NCI-H2196 treated with DMSO at 0.1 percent for 48 hours (cell line): ENCODE data around the gene IFI35.

ENCODE experiments used
- DNase-seq: peaks from one replicate; lab custom pipeline; 2025; ENCODE audit not compliant: unreplicated experiment; lab: John Stamatoyannopoulos, UW

The IFI35 gene

DNA sequence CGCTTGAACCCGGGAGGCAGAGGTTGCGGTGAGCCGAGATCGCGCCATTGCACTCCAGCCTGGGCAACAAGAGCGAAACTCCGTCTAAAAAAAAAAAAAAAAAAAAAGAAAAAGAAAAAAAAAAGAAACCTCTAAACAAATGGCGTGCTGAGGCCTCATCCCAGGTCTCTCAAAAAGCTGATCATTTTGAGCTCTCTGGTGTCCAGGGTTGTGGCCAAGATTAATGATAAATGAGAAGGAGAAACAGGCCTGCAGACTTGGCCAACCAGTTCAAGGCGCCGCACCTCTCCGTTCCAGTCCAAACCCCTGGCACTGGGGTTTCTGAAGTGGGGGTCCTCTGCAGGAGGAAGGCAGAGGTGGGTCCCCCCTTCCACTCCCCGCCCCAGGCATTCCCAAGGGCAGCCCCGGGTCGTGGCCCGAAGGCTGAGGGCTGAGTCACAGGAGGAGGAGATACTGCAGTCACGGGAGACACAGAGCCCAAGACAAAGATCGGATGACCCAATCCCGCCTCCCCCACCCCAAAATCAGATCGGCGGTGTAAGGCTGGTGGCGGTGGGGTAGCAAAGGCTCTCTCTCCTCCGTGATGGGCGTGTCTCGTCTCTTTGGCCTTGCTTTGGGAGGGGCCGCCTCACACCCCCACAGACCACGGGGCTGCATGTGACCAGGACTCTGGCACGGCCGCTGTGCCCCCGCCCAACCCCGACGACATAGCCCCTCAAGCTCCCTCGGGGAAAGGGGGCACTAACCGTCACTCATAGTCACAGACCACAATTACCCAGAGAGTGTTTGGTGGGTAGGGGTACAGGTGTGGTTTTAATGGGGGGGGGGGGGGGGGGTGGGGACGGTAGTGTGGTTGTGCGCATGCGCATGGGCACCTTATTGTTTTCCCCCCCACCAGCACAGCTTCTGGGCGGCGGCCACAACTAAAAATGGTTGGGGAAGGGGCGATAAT, 14.5 kb downstream of the IFI35 start:
- peak; percentile 36 for DNase-seq

DNA sequence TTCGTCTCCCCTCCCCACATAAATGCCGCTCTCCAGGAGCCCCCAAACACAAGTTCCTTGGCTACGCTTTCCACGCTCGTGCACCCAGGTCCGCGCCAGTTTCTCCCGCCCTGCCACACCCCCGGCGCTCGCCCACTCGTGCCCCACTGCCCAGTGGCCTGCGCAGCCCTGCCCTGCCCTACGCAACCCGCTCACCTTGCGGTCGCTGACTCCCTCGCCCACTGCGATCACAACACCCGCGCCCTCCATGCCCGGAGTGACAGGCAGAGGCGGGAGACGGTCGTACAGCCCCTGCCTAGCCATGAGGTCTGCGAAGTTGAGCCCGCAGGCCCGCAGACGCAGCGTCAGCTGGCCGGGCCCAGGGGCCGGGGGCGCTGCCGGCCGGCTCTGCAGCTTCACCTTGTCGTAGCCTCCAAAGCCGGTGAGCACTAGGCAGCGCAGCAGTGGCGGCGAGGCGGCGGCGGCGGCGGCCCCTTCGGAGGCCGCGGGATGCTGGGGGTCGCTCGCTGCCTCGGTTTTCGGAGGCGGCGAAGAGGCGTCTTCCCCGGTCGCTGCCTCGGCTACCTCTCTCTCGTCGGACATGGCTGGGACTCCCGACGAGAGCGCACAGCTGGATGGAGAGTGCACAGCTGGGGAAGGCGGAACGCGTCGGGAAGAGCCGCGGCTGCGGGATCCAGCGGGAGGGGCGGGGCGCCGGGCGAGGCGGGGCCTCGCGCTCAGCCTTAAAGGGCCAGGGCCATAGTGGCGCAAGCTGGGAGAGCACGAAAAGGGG, 15.3 kb downstream of the IFI35 start, which contains the start of gene VAT1:
Gene VAT1 (minus strand): TSS at position 645 of the 772 bp plus-strand sequence. CDS start 63 bp downstream, at position 582.
- DNase-seq = no peak

GRCh38 chr17:43024407-43025289, 18.1 kb downstream of the IFI35 start, which contains the start of gene RND2:
RND2 (plus strand) TSS chr17:43025231; CDS start chr17:43025348, 117 bp downstream.
- peak; percentile 70 for DNase-seq

DNA sequence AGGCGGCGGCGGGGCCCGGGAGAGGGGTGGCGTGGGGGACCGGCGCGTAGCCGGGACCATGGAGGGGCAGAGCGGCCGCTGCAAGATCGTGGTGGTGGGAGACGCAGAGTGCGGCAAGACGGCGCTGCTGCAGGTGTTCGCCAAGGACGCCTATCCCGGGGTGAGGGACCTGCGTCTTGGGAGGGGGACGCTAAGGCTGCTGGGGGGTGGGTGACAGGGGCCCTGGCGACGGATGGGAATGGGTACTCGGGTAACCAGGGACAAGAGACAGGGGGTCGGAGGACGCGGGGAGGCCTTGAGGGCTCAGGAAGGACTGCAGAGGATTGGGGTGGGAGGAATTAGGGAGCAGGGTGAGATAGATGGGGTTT, 18.7 kb downstream of the IFI35 start:
- DNase-seq = no peak

DNA sequence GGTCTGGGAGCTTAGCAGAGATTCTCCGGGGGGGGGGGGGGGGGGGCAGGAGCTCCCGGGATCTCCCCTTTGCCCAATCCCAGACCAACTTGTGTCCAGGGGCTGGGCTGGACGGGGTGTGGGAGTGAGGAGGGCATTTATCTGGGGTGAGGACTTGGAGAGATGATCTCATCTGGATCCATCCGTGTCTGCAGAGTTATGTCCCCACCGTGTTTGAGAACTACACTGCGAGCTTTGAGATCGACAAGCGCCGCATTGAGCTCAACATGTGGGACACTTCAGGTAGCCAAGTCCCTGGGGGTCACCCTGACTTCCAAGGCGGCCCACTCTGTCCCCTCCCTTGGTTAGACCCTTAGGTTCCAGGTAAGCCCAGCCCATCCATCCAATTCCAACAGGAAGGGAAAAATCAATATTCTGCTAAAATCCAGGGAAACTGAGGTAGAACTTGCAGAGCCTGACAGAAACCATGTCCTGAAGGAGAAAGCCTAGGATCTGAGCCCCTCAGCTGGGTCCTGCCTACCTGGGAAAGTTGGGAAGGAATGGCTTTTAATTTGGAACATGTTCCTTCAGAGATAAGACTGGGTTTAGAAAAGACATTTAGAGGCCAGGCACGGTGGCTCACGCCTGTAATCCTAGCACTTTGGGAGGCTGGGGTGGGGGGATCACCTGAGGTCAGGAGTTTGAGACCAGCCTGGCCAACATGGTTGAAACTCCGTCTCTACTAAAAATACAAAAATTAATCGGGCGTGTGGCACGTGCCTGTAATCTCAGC, 19.4 kb downstream of the IFI35 start:
- no peak for DNase-seq

- DNase-seq = no peak
Observed at GRCh38 chr17:43026595-43026994, 20.0 kb downstream of the IFI35 start.

DNA sequence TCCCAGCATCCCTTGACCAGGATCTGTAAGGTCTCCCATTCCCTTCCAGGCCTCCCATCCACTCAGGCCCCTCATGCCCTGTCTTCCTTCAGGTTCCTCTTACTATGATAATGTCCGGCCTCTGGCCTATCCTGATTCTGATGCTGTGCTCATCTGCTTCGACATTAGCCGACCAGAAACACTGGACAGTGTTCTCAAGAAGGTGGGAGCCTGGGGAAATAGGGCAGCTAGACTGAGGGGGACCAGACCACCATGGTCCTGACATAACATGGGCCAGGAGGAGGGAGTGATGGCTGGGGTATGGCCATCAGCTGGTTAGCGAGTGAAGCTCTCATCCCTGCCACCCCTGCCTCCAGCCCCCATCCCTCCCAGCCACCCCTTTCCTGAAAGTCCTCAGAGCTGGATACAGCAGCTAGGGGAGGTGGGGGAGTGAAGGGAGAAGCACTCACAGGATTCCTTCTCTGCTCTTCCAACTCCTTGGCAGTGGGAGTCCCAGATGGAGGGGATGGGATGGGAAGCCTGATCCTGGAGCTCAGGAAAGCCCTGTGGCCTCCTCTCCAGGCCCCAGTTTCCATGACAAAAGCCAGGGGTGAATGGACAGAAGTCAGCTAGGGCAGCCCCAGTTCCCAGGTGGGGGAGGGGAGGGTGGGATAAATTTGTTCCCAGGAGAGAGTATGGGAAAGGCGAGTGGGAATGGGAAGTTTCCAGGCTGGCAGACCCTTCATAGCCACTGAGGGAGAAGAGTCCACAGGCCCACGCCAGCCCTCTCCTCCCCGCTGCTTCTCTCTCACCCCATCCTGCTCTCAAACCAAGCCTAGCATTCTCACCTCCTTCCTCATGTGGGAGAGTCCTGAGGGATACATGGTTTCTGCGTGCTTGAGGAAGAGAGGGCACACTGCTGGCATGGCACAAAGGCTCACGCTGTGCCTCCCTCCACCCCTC, 20.8 kb downstream of the IFI35 start:
- no peak for DNase-seq

GRCh38 chr17:43028221-43028861, 21.8 kb downstream of the IFI35 start:
- DNase-seq = no peak

- DNase-seq = no peak
Observed at GRCh38 chr17:43030137-43030767, 23.7 kb downstream of the IFI35 start.

DNA sequence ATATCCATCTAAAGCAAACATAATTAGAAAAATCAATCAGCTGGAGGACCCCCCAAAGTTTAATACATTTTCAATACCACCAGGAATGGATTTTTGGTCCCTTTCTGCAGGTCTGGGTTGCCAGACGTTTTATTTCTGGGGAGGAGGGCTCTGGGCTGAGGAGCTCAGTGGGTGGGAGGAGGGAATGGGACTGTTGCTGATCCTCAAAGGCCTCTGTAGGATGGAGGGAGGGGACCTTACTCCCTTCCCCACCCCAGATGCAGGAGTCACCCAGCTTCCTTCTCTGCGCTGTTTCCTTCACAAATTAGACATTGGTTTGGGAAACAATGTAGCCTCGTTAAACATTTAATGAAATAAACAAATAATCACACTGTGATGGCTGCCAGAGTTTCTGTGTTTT, 25.1 kb downstream of the IFI35 start:
- no peak for DNase-seq

- DNase-seq = no peak
Observed at GRCh38 chr17:43033948-43034881, 27.6 kb downstream of the IFI35 start.

DNA sequence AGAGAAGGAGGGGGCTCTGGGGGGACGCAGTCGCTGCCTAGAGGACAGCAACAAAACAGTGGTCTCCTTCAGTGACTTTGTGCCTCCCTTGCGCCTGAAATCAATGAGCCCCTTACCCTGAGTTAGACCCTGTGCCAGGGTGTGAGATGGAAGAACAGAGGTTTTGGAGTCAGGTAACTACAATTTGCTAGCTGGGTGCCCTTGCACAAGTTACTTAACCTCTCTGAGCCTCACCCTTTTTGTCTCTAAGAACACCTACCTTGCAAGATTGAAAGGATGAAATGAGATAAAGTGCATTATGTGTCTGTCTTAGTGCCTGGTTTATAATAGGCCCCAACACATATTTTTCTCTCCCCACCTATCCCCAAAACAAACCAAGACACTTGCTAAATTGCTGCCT, 28.3 kb downstream of the IFI35 start:
- no peak for DNase-seq

DNA sequence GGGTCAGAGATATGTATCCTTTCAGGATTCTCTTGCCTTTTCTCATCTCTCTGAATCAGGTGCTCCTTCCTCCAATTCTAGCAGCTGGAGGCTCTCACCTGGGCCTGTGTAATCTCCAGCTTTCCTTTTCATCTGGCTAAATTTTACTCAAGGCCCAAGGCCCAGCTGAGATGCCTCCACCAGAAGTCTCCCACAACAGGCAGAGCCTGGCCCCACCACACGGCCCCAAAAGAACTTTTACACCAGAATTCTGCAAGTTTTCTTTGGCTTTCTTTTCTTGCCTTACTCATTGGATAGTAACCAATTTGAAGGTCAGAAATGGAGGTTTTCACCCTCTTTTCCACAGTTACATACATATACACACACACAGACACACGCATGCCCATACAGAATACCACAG, 33.1 kb downstream of the IFI35 start:
- DNase-seq = no peak

DNA sequence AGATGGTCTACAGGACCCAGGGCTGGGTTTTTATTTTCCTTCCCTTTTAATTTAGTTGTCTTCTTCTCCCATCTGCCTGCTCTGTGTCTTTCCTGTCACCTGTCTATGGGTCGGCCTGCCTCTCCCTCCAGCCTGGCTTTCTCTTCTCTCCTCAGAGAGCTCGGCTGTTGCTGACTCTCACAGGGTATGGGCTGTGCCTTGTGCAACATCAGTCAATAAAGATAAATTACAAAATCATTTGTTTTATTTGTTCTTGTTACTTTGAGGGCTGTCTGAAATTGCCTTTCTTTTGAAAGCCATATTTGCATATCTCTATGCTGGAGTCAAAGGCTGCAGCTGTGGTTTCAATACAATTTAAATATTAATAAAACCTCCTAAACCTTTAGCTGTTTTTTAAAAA, 34.1 kb downstream of the IFI35 start:
- no peak for DNase-seq

DNA sequence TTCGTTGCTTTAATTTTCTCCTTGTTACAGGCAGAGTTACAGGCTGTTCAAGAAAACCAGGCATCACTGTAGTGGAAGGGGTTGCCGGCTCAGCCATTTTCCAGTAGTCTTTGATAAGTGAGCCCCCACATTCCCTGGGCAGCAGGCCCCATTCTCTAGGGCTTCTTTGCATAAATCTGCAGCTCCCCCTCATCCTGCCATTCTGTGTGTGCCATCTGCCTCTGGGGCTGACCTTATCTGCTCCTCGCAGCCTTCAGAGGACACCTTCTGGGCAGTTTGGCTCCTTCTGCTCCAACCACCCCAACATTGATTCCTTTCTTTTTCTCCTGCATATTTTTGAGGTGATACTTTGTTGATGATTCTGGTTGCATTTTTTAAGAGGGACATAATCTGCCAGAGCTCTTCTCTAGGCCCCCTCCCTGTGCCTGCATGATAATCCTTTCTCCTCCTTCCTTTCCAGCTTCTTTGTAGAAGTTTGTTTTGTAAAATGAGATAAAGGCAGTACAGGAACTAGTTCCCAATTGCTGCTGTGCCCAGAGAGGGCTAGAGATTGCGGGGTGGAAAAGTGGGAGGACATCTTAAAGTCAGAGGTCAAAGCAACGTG, 35.5 kb downstream of the IFI35 start:
- no peak for DNase-seq

DNA sequence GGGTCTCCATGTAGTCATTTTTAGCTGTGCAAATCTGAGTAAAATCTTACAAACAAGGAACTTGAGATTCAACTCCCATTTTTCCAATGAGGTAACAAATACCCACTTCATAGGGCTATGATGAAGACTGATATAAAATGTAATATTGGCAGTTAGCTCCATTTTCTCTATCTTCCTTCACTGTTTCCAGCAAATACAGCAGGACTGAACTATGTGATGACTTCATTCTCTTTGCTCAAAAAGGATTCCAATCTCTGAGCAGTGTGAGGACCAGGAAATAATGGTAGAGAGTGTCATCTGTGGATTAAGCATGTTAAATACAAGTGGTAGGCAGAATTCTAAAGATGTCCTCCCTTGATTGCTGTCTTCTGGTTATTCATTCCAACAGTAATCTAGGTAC, 36.7 kb downstream of the IFI35 start:
- DNase-seq = no peak

GRCh38 chr17:43044024-43044423, 37.4 kb downstream of the IFI35 start:
- DNase-seq = no peak
